Erythroblast (primary cell): ENCODE measurements around the gene FANCI.

Experiments
- DNase-seq, 2 experiments: peaks; one replicate each; lab custom pipeline; 2025; lab: John Stamatoyannopoulos, UW
- GATA1 ChIP-seq: IDR thresholded peaks from 2 replicates; pipeline ENCODE4 v1.6.1; 2011; ENCODE audit warnings: low read depth, mild to moderate bottlenecking, control low read depth, low read length, moderate library complexity
- POLR2A ChIP-seq: IDR thresholded peaks from 2 replicates; pipeline ENCODE4 v1.6.1; 2011; ENCODE audit warnings: mild to moderate bottlenecking, low read length

FANCI gene

DNA sequence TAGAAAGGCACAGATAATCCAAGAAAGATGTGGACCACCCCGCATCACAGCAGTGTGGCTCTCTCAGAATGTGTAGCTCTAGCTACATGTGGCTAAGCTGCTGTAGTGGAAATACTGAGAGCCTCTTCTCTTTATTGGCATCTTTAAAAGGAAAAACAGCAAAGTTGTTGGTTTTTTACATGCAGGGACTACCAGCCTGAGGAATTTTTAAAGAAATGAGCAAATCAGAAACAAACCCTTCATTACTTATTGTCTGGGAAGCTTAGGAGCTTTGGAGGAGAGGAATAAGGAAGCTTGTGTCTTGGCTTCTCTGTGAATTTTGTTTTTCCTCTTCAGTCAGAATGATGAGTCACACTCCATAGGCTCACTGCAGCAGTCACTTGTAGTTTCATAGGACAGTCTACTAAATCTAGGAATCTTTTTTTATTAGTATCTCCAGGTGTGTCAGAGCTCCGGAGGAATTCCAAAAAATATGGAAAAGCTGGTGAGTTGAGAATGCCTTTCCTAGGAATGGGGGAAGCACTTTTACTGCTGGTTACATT lies 63.3 kb downstream of the FANCI start:
- no peak for TF ChIP-seq POLR2A
- no peak for TF ChIP-seq GATA1
- DNase-seq: no peak

- TF ChIP-seq POLR2A (no peak), GATA1 (no peak)
- DNase-seq: no peak
Measured at GRCh38 chr15:89307791-89308190, 64.0 kb downstream of the FANCI start.

- no peak for DNase-seq
- TF ChIP-seq POLR2A (no peak), GATA1 (no peak)
Measured at GRCh38 chr15:89308236-89308635, 64.5 kb downstream of the FANCI start.

DNA sequence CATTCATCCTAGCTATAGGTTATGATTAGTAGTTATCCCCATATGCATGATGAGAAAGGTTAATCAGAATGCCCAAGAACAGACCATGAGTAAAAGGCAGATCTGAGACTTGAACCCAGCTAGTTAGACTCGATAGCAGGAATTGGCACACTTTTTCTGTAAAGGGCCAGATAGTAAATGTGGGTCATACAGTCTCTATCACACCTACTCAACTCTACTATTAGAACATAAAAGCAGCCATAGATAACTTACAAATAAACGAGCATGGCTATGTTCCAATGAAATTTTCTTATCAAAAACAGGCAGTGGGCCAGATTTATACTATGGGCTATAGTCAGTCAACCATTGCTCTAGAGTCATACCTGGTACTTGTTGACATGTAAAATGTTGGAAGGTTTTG lies 66.2 kb downstream of the FANCI start:
- peak; percentile 35 to 75 for DNase-seq
- no peak for TF ChIP-seq POLR2A
- TF ChIP-seq GATA1: no peak

DNA sequence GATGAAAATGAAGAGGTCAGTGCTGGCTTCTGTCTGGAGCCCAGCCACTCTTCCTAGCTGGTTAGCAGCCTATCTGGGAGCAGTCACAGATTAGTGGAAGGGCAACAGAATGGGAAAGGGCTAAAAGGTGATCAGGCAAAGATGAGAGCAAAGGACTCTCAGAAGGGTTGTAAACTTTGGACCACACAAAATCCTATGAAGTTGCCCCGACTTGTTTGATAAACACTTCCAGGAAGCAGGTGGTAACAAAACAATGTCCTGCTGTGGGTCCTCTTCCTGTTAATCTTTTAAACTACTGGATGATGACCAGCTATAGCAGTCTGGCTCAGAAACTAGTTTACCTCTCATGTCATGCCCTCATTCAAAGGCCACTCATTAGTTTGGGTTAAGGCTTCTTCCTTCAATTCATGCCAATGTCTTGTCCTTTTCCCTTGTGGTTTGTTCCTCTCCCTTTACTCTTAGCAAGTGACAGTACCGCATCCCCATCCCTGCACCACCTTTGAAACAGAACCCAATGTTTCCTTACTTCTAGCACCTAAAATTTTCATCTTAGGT lies 71.7 kb downstream of the FANCI start:
- DNase-seq: no peak
- TF ChIP-seq POLR2A (no peak), GATA1 (no peak)

DNA sequence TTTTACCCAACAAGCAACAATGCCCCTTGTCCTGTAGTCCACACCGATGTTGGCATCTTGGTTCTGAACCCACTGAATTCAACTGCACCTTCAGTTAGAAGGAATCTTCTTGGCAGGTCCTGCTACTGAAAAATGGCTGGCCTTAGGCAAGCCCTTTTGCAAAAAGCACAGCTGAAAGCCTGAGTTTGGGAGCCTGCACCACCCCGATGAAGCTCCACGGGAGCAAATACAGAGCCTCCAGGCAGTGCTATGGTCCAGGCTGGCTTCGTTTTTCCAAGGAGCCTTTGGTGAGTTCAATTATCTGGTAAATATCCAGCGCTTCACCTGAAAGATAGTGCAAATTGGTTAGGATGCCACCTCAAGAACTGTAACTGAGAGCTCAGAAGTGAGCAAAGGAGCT lies 72.7 kb downstream of the FANCI start:
- no peak for DNase-seq
- no peak for TF ChIP-seq POLR2A
- TF ChIP-seq GATA1: no peak

- TF ChIP-seq POLR2A: no peak
- no peak for TF ChIP-seq GATA1
- DNase-seq: no peak
Measured at GRCh38 chr15:89317186-89317720, 73.5 kb downstream of the FANCI start.

- DNase-seq: no peak
Measured at GRCh38 chr15:89319678-89320077, 75.9 kb downstream of the FANCI start.

GRCh38 chr15:89320200-89320599 lies 76.4 kb downstream of the FANCI start:
- TF ChIP-seq GATA1 (no peak), POLR2A (no peak)
- DNase-seq: no peak

More at GRCh38 chr15:89319678-89320077, 75.9 kb downstream of the FANCI start:
- TF ChIP-seq POLR2A (no peak), GATA1 (no peak)

DNA sequence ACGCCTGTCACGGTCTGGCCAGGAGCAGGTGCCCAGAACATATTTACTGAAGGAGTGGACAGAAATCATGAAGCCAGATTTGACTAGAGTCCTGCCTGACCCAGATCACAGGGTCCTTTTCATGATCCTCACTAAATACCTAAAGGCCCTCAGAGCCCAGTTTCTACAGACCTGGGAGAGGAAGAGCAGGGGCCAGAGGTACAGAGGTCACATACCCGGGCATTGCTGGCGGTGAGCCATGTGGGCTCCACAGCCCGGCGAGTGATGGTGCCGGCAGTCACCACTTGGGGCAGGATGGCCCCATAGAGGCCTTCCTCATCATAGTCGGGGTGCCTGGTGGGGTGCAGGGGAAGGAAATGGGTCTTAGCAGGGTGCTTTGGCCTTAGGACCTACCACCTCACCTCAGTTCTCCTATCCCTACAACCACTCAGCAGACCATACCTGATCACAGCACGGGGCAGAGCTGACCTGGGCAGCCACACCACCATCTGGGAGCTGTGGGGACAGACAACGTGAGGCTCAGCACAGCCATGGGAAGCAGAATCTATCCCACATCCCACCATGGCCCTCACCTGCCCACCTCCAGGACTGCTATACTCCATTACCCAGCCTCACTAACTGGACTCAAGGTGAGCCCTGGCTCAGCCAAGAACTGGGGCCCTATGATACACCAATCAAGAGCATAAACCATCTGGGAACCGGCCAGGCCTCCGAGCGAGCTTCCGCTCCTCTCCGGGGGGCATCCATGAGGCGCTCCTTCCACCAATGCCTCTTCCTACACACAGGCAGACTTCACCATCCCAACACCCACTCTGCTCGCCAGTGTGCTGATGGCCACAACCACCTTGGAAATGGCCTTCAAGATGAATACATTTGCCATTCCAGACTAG lies 78.0 kb downstream of the FANCI start:
- no peak for TF ChIP-seq POLR2A
- no peak for TF ChIP-seq GATA1
- DNase-seq: peak in 1 of 2 experiments; percentile 13

- TF ChIP-seq POLR2A (no peak), GATA1 (no peak)
Measured at GRCh38 chr15:89322822-89323221, 79.0 kb downstream of the FANCI start.

GRCh38 chr15:89323825-89324224 lies 80.0 kb downstream of the FANCI start:
- DNase-seq: no peak
- no peak for TF ChIP-seq GATA1
- no peak for TF ChIP-seq POLR2A

More at GRCh38 chr15:89322822-89323221, 79.0 kb downstream of the FANCI start:
- no peak for DNase-seq

- no peak for DNase-seq
- TF ChIP-seq POLR2A (no peak), GATA1 (no peak)
Measured at GRCh38 chr15:89325039-89325803, 81.4 kb downstream of the FANCI start.

DNA sequence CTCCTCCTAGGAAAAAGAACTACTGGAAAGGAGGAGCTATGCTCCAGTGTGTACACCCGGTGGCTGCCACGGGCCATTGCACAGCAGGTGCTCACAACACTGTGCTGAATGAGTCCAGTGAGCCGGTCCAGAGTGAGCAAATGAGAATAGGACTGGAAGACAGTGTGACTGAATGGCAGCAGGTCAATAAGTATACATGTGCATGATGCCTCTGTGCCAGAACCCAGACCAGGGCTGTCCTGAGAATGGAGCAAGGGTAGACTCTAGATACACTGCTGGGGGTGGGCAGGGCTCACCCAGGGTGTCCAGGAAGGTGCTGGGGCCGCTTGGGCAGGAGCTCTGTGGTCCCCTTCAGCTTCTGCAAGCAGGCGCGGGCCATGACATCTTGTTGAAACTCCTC lies 82.5 kb downstream of the FANCI start:
- TF ChIP-seq GATA1 (no peak), POLR2A (no peak)

More for the DNA sequence above, 82.5 kb downstream of the FANCI start:
- DNase-seq: no peak
